Fibroblast of villous mesenchyme (primary cell): Measurements from ENCODE around the gene METTL6. TPM values are rescaled to one million over a fixed set of nuclear protein-coding genes. Genes with fewer than 3 reads are reported as not detected.
"Not testable (repeated sequence)": the region's sequence is repeated elsewhere in the genome, so short reads cannot be mapped to it uniquely, and the experiment has no call there.

Experiments used
- DNase-seq: peaks from one replicate; pipeline ENCODE4 v3.0.0-alpha.2; 2010; ENCODE audit warnings: low read depth
- H3K4me3 ChIP-seq: 2 replicates; pipeline ENCODE4 v1.5.1; 2011; ENCODE audit warnings: low read depth, mild to moderate bottlenecking, low read length
- small RNA-seq: library from RNA; depleted of rRNA; stranded (forward); fragments of <200 nt; gene quantifications from one replicate; pipeline ENCODE3, GENCODE V24; 2012
- total RNA-seq: library from RNA; depleted of rRNA; stranded (reverse); fragments of >200 nt; gene quantifications from 2 replicates; pipeline ENCODE4 v1.2.3, GENCODE V29; 2012
- TF ChIP-seq, protein P1 (sequence below): IDR thresholded peaks from 2 replicates; pipeline ENCODE4 v1.5.1; 2012; ENCODE audit warnings: low read depth, mild to moderate bottlenecking, low read length; ENCODE audit not compliant: insufficient read depth

Gene METTL6
- total RNA-seq, 1 donor: 46.2 TPM

DNA sequence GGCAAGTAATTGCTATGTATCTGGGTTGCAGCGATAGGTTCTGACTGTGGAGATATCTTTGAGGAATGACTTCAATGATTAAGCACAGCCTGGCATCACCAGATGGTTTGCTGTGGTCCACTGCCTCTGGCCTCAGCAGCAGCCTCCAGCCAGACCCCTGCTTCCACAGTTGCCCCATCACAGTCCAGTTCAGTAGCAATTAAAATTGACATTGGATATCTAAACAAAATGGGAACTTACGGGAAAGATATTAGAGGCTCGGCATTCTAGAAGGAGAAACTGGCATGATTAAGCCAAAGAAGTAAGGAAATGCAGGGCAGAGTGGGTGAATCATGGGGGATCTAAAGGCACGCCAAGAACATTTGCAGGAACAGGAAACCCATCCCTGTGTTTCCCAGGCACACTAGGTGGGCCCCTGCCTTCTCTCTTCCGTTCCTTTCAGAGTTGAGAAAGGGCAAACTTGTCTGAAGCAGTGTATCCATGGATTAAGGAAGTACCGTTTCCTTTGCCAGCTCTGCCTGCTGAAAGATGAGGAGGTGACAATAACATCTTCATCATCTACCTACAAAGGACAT is 58.7 kb downstream of the METTL6 start:
- TF ChIP-seq, protein P1, sequence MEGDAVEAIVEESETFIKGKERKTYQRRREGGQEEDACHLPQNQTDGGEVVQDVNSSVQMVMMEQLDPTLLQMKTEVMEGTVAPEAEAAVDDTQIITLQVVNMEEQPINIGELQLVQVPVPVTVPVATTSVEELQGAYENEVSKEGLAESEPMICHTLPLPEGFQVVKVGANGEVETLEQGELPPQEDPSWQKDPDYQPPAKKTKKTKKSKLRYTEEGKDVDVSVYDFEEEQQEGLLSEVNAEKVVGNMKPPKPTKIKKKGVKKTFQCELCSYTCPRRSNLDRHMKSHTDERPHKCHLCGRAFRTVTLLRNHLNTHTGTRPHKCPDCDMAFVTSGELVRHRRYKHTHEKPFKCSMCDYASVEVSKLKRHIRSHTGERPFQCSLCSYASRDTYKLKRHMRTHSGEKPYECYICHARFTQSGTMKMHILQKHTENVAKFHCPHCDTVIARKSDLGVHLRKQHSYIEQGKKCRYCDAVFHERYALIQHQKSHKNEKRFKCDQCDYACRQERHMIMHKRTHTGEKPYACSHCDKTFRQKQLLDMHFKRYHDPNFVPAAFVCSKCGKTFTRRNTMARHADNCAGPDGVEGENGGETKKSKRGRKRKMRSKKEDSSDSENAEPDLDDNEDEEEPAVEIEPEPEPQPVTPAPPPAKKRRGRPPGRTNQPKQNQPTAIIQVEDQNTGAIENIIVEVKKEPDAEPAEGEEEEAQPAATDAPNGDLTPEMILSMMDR: no peak
- no peak overlapping the region for H3K4me3 ChIP-seq
- no peak for DNase-seq

DNA sequence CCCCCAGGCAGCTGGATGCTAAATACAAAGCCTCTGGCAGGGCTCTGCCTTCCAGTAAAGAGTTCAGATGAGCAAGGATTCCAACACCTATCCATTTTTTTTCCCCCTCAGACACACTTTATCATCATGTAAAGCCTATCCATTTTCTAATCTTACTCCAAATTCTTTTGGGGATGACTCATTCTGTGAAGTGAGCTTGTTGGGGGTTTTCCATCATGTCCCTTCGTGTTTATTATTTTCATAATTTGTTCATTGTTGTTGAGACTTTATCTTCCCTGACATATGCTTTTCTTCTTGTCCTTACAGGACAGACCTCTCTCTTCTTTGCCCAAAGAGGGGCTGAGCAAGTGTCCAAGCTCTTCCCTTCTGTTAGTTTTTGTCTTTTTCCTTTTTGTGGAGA is 60.3 kb downstream of the METTL6 start:
- TF ChIP-seq, protein P1: no peak
- no peak overlapping the region for H3K4me3 ChIP-seq
- peak; percentile 37 for DNase-seq

- DNase-seq, H3K4me3 ChIP-seq: not testable (repeated sequence)
Measured at GRCh38 chr3:15364078-15364477, 63.3 kb downstream of the METTL6 start.

DNA sequence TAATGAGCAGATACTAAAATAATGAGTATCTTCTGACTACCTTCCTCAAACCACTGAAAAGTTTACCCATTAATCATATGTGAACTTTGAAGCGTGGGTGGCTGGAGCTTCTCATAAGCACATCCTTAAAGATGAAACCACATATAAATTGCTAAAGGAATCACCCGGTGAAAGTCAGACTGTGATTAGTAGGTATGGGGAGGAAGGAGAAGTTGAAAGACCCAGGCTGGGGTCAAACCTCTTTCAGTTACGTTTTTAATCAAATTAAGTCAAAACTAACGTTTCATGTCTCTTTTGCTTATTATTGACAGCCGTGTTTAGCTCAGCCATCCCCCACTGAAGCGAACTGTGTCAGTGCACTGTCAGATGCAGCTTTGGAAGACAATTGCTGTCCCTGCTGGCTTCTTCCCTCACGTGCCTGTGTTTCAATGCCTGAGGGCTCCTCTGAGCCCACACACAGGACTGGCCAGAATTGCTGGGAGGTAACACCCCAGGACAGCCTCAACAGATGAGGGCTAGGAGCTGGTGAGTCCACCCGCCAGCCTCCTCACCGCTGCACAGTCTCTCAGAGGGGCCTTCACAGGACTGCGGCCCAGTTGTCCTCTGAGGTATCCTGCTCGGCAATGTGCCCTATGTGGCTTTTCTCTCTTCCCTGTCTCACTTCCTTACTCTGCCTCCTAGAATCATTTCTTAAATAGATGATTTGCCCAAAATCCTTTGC is 65.7 kb downstream of the METTL6 start:
- TF ChIP-seq, protein P1: no peak
- peak; percentile 31 for DNase-seq
- no peak overlapping the region for H3K4me3 ChIP-seq

DNA sequence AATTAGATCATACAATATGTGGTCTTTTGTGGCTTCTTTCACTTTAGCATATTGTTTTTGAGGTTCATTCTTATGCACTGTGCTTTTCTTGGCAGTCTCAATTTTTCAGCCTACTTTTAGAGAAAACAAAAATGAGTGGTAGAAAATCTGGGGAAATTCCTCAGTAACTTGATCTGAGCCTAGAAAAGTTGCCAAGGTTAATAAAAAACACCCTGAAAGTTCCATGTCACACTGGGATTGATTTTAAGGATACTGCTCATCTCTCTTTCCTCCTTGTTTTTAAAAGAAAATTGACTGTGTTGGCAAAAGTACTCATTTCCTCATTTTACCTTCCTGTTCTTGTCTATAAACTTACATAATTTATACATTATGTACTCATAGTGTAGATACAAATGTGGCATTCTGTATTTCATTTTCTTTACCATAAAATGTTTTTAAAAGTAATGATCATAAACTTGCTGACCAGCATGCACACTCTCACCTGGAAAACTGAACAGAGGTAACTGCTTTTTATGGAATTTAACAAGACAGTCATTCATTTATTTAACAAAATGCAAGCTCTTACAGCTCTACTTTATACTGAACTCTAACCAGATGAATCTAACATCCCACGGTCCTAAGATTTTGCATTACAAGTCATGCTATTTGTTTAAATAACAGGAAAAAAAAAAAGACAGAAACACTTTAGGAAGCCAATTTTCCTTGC is 66.4 kb downstream of the METTL6 start:
- H3K4me3 ChIP-seq: no peak overlapping the region
- DNase-seq: peak; percentile 46
- TF ChIP-seq, protein P1: no peak

Small RNA genes lying within 50 kb of the gene (small RNA-seq; reads per million reads assigned to genes)
- gene HMGN2P7: not detected
- not detected for gene RNU6-1024P

Other genes starting within 250 kb of the METTL6 start
- gene CAPN7, start 221.3 kb downstream of the METTL6 start, total RNA-seq: 51.4 and 67.3 TPM in 2 replicates
- 9.1 and 10.3 TPM in 2 replicates for gene SH3BP5, start 95.0 kb downstream of the METTL6 start, total RNA-seq
- 28.0 and 35.8 TPM in 2 replicates for gene EAF1, start 54 bp upstream of the METTL6 start, total RNA-seq
- 0.43 and 0.64 TPM in 2 replicates for gene COLQ, start 94.2 kb upstream of the METTL6 start, total RNA-seq
- 25.8 and 33.7 TPM in 2 replicates for gene HACL1, start 174.0 kb upstream of the METTL6 start, total RNA-seq
- gene BTD, start 174.2 kb upstream of the METTL6 start, total RNA-seq: 19.6 and 34.1 TPM in 2 replicates